MM.1S (cell line): ENCODE results near the gene ITPR3.

Experiments
- EZH2phosphoT487 ChIP-seq: fragments of 300-600 bp; sonication (generic); IDR thresholded peaks from 2 replicates; pipeline ENCODE4 v1.6.1; 2018; ENCODE audit warnings: antibody characterized with exemption, low read length
- TF ChIP-seq, protein P1 (sequence below): fragments of 300-600 bp; sonication (generic); IDR thresholded peaks from 2 replicates; pipeline ENCODE4 v1.5.1; 2016; ENCODE audit warnings: antibody characterized with exemption, low read length, mixed read lengths

GRCh38 chr6:33693186-33694105 is 72.3 kb downstream of the ITPR3 start:
- TF ChIP-seq, protein P1, sequence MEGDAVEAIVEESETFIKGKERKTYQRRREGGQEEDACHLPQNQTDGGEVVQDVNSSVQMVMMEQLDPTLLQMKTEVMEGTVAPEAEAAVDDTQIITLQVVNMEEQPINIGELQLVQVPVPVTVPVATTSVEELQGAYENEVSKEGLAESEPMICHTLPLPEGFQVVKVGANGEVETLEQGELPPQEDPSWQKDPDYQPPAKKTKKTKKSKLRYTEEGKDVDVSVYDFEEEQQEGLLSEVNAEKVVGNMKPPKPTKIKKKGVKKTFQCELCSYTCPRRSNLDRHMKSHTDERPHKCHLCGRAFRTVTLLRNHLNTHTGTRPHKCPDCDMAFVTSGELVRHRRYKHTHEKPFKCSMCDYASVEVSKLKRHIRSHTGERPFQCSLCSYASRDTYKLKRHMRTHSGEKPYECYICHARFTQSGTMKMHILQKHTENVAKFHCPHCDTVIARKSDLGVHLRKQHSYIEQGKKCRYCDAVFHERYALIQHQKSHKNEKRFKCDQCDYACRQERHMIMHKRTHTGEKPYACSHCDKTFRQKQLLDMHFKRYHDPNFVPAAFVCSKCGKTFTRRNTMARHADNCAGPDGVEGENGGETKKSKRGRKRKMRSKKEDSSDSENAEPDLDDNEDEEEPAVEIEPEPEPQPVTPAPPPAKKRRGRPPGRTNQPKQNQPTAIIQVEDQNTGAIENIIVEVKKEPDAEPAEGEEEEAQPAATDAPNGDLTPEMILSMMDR, result no peak
- no peak for TF ChIP-seq EZH2phosphoT487
